ENCODE data around the gene AIPL1.
"Not testable (repeated sequence)": the region's sequence is repeated elsewhere in the genome, so short reads cannot be mapped to it uniquely, and the experiment has no call there.

AIPL1 gene, protein sequence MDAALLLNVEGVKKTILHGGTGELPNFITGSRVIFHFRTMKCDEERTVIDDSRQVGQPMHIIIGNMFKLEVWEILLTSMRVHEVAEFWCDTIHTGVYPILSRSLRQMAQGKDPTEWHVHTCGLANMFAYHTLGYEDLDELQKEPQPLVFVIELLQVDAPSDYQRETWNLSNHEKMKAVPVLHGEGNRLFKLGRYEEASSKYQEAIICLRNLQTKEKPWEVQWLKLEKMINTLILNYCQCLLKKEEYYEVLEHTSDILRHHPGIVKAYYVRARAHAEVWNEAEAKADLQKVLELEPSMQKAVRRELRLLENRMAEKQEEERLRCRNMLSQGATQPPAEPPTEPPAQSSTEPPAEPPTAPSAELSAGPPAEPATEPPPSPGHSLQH

DNA sequence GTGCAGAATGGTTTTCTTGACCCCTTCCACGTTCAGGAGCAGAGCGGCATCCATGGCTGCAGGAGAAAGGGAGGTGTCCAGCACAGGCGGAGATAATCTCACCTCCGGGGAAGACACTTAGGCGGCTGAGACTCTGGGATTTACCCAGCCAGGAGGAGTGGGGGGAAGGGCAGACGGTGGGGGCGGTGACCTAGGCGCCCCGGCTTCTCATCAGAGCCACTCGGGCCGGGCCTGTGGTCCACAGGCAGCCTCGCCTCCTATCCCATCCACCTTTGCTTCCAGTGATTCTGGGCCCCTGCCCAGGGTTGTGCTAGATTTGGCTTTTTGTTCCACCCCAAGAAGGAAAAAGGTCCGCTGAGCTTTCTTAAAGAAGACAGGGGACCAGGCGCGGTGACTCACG, at the start of gene AIPL1:
TSS of gene AIPL1 (minus strand) at position 71 of the 400 bp plus-strand sequence. CDS start at position 54, 17 bp downstream.
- DNase-seq (ENCODE audit: low read depth), result no peak
- no peak within 1 kb of the TSS for H3K4me3 ChIP-seq (ENCODE audit: control insufficient read depth, low read depth, low read length)

DNA sequence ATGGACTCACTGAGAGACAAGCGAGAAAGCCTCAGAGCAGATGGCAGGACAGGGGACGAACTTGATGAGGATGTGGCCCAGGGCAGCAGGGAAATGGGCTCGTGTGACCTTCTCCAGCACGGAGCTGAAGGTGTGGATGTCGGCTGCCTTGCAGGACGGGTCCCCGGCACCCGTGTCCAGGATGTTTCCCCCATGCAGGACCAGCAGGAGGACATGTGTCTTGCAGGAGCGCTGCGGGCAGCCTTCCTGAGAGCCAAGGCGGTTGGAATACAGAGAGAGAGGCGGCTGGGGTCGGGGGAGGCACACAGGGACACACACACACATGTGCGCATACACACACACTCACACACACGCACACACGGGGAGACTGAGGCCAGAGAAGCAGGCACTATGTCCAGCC, 48.6 kb upstream of the AIPL1 start:
- TF ChIP-seq, protein P1, sequence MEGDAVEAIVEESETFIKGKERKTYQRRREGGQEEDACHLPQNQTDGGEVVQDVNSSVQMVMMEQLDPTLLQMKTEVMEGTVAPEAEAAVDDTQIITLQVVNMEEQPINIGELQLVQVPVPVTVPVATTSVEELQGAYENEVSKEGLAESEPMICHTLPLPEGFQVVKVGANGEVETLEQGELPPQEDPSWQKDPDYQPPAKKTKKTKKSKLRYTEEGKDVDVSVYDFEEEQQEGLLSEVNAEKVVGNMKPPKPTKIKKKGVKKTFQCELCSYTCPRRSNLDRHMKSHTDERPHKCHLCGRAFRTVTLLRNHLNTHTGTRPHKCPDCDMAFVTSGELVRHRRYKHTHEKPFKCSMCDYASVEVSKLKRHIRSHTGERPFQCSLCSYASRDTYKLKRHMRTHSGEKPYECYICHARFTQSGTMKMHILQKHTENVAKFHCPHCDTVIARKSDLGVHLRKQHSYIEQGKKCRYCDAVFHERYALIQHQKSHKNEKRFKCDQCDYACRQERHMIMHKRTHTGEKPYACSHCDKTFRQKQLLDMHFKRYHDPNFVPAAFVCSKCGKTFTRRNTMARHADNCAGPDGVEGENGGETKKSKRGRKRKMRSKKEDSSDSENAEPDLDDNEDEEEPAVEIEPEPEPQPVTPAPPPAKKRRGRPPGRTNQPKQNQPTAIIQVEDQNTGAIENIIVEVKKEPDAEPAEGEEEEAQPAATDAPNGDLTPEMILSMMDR (IDR thresholded peaks at IDR 0.05; ENCODE audit: control insufficient read depth, insufficient read depth, low read depth, low read length, missing control alignments), result no peak
- DNase-seq (ENCODE audit: low read depth), result no peak
- no peak overlapping the region for H3K4me3 ChIP-seq (ENCODE audit: control insufficient read depth, low read depth, low read length)

More for the DNA sequence above, at the start of gene AIPL1:
- TF ChIP-seq, protein P1 (IDR thresholded peaks at IDR 0.05; ENCODE audit: control insufficient read depth, insufficient read depth, low read depth, low read length, missing control alignments), result no peak

DNA sequence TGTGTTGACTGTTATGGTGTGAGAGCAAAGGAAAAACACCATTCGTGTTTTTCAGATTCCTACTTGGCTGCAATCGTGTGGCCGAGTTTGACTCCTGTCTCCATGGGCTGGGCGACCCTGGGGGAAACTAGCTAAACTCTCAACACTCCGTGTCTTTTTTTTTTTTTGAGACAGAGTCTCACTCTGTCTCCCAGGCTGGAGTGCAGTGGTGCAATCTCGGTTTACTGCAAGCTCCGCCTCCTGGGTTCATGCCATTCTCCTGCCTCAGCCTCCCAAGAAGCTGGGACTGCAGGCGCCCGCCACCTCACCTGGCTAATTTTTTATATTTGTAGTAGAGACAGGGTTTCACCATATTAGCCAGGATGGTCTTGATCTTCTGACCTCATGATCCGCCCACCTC, 47.9 kb upstream of the AIPL1 start:
- not testable (repeated sequence) for DNase-seq (ENCODE audit: low read depth)

DNA sequence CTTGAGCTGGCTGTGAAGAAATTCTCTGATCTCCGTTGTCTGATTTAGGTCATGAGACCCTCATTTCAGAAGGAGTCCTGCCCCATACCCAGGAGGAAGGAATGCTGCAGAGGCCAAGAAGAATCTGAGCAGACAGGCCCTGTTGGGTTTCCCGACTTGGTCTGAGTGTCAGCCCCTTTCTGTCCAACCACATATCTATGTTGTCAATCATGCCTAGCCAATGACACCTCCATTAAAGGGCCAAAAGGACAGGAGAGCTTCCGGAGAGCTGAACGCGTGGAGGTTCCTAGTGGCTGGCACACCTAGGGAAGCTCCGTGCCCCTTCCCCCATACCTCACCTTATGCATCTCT, 47.2 kb upstream of the AIPL1 start:
- TF ChIP-seq, protein P1 (IDR thresholded peaks at IDR 0.05; ENCODE audit: control insufficient read depth, insufficient read depth, low read depth, low read length, missing control alignments), result no peak
- no peak overlapping the region for H3K4me3 ChIP-seq (ENCODE audit: control insufficient read depth, low read depth, low read length)

More for the DNA sequence above, 47.9 kb upstream of the AIPL1 start:
- H3K4me3 ChIP-seq (ENCODE audit: control insufficient read depth, low read depth, low read length), result not testable (repeated sequence)

DNA sequence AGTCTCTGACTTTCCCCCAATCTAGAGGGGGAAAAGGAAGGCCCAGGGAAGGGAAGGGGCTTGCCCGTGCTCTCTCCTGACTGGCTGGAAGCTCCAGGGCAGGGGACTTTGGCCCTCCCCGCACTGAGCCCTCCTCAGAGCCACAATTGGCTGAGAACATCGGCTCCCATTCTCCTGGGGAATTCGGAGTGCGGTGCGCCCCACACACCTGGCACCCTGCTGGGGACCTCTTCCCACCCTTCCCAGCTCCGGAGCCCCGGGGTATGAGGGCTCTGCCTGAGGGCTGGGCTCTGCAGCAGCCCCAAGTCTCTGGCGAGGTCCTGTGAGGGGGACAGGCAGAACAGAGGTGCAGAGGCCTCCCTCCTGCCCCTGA, 45.4 kb upstream of the AIPL1 start:
- H3K4me3 ChIP-seq (ENCODE audit: control insufficient read depth, low read depth, low read length), result no peak overlapping the region
- DNase-seq (ENCODE audit: low read depth), result no peak
- TF ChIP-seq, protein P1 (IDR thresholded peaks at IDR 0.05; ENCODE audit: control insufficient read depth, insufficient read depth, low read depth, low read length, missing control alignments), result no peak

More for the DNA sequence above, 47.2 kb upstream of the AIPL1 start:
- no peak for DNase-seq (ENCODE audit: low read depth)

DNA sequence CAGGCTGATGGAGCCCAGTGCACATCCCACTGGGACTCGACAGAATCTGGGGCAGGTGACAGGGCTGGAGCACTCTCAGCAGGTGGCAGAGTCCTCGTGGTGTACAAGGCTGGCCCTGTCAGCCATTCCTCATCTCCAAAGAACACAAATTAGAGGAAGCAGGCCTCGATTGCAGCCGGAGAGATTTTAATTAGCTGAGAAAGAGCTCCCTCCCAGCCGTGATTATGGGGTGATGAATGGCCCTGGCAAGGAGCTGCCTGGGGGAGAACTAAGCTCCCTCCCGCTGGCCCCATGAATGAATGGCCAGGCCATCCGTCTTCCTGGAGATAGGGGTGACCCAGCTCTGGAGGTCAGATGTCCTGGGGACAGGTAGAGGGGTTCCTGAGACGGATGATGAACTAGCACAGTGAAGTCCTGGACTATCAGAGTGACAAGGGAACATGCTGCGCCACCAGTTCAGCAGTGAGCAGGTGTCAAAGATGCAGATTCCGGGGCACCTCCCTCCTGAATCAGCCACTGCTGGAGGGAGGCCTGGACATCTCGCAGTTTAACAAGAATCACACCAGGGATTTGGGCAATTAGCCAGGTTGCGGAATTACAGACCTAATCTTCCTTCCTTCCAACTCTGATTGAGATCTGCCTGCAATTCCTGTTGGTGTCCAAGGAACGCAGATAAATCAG, 44.8 kb upstream of the AIPL1 start:
- DNase-seq (ENCODE audit: low read depth), result no peak
- TF ChIP-seq, protein P1 (IDR thresholded peaks at IDR 0.05; ENCODE audit: control insufficient read depth, insufficient read depth, low read depth, low read length, missing control alignments), result no peak
- H3K4me3 ChIP-seq (ENCODE audit: control insufficient read depth, low read depth, low read length), result no peak overlapping the region

DNA sequence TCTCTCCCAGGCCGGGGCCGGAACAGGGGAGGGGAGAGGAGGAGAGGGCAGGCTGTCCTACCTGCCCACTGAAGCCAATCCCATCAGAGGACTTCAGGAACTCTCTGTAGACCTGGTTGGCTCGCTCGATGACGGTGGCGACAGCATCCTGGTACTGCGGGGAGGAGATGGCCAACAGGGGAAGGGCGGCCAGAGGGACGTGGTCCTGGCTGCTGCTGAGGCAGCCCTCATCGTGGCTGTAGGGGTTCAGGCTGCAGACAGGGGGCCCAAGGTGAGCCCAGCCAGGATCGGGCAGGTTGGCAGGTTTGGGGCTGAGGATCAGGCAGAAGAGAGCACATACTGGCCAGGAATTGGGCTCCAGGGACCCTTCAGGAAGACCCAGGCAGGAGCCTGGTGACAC, 43.6 kb upstream of the AIPL1 start:
- TF ChIP-seq, protein P1 (IDR thresholded peaks at IDR 0.05; ENCODE audit: control insufficient read depth, insufficient read depth, low read depth, low read length, missing control alignments), result no peak
- DNase-seq (ENCODE audit: low read depth), result no peak
- no peak overlapping the region for H3K4me3 ChIP-seq (ENCODE audit: control insufficient read depth, low read depth, low read length)

Data from AG09309 (cell line).